ENCODE results near the gene ARHGAP44. TPM values are rescaled to one million over a fixed set of nuclear protein-coding genes. Genes with fewer than 3 reads are reported as not detected.

Gene ARHGAP44
- total and polyA plus RNA-seq, 4 donors = 0.14 to 1.3 (median 0.42) TPM

DNA sequence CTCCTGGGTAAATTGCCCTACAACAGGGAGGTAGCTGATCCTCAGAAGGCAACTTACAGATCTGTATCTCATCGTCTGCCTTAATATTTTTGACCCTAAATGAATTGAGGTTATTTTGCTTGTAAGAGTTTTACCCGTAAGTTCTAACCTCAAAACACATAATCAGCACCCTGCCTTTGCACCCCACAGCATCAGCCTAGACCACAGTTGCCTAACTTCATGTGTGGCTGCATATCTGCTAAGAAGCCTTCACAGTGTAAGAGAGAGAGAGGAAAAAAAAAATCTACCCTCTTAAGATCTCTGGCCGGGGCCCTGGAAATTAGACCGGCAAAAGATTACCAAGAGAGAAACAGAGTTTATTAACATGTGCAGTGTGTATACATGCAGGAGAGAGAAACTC, 76.9 kb downstream of the ARHGAP44 start:
- Histone ChIP-seq H3K9ac (ENCODE audit: low read depth in 1 of 2, low read length in 2 of 2) (no peak overlapping the region), H3K9me3 (ENCODE audit: control insufficient read depth in 4 of 4, low read length in 3 of 4) (peaks cover 0 to 4% (median 0%) of the 10 kb centered on the region in 4 donors), H3K4me1 (ENCODE audit: control insufficient read depth in 4 of 4, insufficient read depth in 4 of 4, low read length in 3 of 4) (no peaks in the 10 kb centered on the region), H3K36me3 (ENCODE audit: control insufficient read depth in 4 of 4, insufficient read depth in 3 of 4, low read depth in 1 of 4, low read length in 3 of 4) (no peaks in the 10 kb centered on the region), H3K27ac (ENCODE audit: low read depth in 1 of 2, low read length in 2 of 2) (no peak overlapping the region), H3K4me3 (ENCODE audit: low read depth in 1 of 3, low read length in 3 of 3) (no peak overlapping the region), H3K27me3 (ENCODE audit: control insufficient read depth in 4 of 4, insufficient read depth in 4 of 4, low read length in 3 of 4) (no peaks in the 10 kb centered on the region)
- no peak for DNase-seq (ENCODE audit: low spot score)
- TF ChIP-seq RXRA (IDR thresholded peaks at IDR 0.05) = no peak
- TF ChIP-seq, protein P1, sequence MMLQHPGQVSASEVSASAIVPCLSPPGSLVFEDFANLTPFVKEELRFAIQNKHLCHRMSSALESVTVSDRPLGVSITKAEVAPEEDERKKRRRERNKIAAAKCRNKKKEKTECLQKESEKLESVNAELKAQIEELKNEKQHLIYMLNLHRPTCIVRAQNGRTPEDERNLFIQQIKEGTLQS (IDR thresholded peaks at IDR 0.05) = no peak
- TF ChIP-seq, protein P2, sequence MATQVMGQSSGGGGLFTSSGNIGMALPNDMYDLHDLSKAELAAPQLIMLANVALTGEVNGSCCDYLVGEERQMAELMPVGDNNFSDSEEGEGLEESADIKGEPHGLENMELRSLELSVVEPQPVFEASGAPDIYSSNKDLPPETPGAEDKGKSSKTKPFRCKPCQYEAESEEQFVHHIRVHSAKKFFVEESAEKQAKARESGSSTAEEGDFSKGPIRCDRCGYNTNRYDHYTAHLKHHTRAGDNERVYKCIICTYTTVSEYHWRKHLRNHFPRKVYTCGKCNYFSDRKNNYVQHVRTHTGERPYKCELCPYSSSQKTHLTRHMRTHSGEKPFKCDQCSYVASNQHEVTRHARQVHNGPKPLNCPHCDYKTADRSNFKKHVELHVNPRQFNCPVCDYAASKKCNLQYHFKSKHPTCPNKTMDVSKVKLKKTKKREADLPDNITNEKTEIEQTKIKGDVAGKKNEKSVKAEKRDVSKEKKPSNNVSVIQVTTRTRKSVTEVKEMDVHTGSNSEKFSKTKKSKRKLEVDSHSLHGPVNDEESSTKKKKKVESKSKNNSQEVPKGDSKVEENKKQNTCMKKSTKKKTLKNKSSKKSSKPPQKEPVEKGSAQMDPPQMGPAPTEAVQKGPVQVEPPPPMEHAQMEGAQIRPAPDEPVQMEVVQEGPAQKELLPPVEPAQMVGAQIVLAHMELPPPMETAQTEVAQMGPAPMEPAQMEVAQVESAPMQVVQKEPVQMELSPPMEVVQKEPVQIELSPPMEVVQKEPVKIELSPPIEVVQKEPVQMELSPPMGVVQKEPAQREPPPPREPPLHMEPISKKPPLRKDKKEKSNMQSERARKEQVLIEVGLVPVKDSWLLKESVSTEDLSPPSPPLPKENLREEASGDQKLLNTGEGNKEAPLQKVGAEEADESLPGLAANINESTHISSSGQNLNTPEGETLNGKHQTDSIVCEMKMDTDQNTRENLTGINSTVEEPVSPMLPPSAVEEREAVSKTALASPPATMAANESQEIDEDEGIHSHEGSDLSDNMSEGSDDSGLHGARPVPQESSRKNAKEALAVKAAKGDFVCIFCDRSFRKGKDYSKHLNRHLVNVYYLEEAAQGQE (IDR thresholded peaks at IDR 0.05) = no peak
- TF ChIP-seq, protein P3, sequence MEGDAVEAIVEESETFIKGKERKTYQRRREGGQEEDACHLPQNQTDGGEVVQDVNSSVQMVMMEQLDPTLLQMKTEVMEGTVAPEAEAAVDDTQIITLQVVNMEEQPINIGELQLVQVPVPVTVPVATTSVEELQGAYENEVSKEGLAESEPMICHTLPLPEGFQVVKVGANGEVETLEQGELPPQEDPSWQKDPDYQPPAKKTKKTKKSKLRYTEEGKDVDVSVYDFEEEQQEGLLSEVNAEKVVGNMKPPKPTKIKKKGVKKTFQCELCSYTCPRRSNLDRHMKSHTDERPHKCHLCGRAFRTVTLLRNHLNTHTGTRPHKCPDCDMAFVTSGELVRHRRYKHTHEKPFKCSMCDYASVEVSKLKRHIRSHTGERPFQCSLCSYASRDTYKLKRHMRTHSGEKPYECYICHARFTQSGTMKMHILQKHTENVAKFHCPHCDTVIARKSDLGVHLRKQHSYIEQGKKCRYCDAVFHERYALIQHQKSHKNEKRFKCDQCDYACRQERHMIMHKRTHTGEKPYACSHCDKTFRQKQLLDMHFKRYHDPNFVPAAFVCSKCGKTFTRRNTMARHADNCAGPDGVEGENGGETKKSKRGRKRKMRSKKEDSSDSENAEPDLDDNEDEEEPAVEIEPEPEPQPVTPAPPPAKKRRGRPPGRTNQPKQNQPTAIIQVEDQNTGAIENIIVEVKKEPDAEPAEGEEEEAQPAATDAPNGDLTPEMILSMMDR (IDR thresholded peaks at IDR 0.05; ENCODE audit: low read depth, low read length, missing input control) = no peak
- no peak for TF ChIP-seq TAF1 (conservative IDR thresholded peaks at IDR 0.05)
- TF ChIP-seq, protein P4, sequence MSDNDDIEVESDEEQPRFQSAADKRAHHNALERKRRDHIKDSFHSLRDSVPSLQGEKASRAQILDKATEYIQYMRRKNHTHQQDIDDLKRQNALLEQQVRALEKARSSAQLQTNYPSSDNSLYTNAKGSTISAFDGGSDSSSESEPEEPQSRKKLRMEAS (IDR thresholded peaks at IDR 0.05) = no peak
- no peak for TF ChIP-seq HNF4A (conservative IDR thresholded peaks at IDR 0.05)
- TF ChIP-seq FOXA1 (IDR thresholded peaks at IDR 0.05) = no peak
- TF ChIP-seq SP1 (IDR thresholded peaks at IDR 0.05) = no peak
- TF ChIP-seq GABPA (IDR thresholded peaks at IDR 0.05 in 1 of 2, conservative IDR thresholded peaks at IDR 0.05 in 1 of 2) = no peak
- TF ChIP-seq HNF4G (IDR thresholded peaks at IDR 0.05) = no peak
- no peak for TF ChIP-seq YY1 (IDR thresholded peaks at IDR 0.05)
- no peak for TF ChIP-seq NR2F2 (IDR thresholded peaks at IDR 0.05)
- TF ChIP-seq, protein P5, sequence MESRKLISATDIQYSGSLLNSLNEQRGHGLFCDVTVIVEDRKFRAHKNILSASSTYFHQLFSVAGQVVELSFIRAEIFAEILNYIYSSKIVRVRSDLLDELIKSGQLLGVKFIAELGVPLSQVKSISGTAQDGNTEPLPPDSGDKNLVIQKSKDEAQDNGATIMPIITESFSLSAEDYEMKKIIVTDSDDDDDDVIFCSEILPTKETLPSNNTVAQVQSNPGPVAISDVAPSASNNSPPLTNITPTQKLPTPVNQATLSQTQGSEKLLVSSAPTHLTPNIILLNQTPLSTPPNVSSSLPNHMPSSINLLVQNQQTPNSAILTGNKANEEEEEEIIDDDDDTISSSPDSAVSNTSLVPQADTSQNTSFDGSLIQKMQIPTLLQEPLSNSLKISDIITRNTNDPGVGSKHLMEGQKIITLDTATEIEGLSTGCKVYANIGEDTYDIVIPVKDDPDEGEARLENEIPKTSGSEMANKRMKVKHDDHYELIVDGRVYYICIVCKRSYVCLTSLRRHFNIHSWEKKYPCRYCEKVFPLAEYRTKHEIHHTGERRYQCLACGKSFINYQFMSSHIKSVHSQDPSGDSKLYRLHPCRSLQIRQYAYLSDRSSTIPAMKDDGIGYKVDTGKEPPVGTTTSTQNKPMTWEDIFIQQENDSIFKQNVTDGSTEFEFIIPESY (IDR thresholded peaks at IDR 0.05) = no peak
- no peak for TF ChIP-seq FOXA2 (IDR thresholded peaks at IDR 0.05)
- no peak for TF ChIP-seq EGR1 (IDR thresholded peaks at IDR 0.05; ENCODE audit: low read depth in 2 of 2)
- no peak for TF ChIP-seq JUND (IDR thresholded peaks at IDR 0.05)
- 67% methylated on average over 4 of the region's 4 CpGs for WGBS
